Neural progenitor cell (in vitro differentiated cells): ENCODE results near the gene C11orf58.

Experiments
- CTCF ChIP-seq: fragments of 200-600 bp; sonication (generic); IDR thresholded peaks from 2 replicates; pipeline ENCODE4 v1.5.1; 2017; ENCODE audit warnings: antibody characterized with exemption, mild to moderate bottlenecking
- EZH2 ChIP-seq: fragments of 200-600 bp; sonication (generic); IDR thresholded peaks from 2 replicates; pipeline ENCODE4 v1.6.1; 2017; ENCODE audit warnings: antibody characterized with exemption, mild to moderate bottlenecking, moderate library complexity
- EZH2phosphoT487 ChIP-seq: fragments of 200-600 bp; sonication (generic); IDR thresholded peaks from 2 replicates; pipeline ENCODE4 v1.6.1; 2017; ENCODE audit warnings: antibody characterized with exemption

GRCh38 chr11:16784666-16785065, 46.2 kb downstream of the C11orf58 start:
- TF ChIP-seq CTCF (no peak), EZH2 (no peak), EZH2phosphoT487 (peak; percentile 31)
